Pancreas (tissue), 10 donors: Measurements from ENCODE around the gene CHAF1A. TPM values are rescaled to one million over a fixed set of nuclear protein-coding genes. Genes with fewer than 3 reads are reported as not detected.
A peak's percentile ranks its signal among the peaks of the same experiment; 100 is the strongest.

Experiments used
- ATAC-seq, 4 donors: fragments of 200-7000 bp; cut with Tn5 transposase; one replicate each; pipeline versions ENCODE4 v1.8.0 to v1.9.1; 2020; ENCODE audit warnings: mild to moderate bottlenecking in 4 of 4, moderate library complexity in 4 of 4
- DNase-seq, 6 donors: peaks; one replicate each; pipeline ENCODE4 v3.0.0-alpha.2; 2020
- FAIRE-seq: peaks from 2 replicates; lab custom pipeline; 2012; peaks lifted over from hg19 to GRCh38; lab: Jason Lieb, UNC
- H3K27ac ChIP-seq, 4 donors: fragments of 200-600 bp; sonication (generic); 1 replicate in 3 of 4; 2 replicates in 1 of 4; pipeline versions ENCODE4 v1.5.0 to v1.8.0; 2020
- H3K27me3 ChIP-seq, 4 donors: fragments of 200-600 bp; one replicate each; pipeline ENCODE4 v1.8.0; 2021
- H3K36me3 ChIP-seq, 3 donors: fragments of 200-600 bp; sonication (generic) in 1 of 3; one replicate each; pipeline versions ENCODE4 v1.5.0 to v1.8.0; 2020 to 2021
- H3K4me1 ChIP-seq, 3 donors: fragments of 200-600 bp; one replicate each; pipeline ENCODE4 v1.8.0; 2021
- H3K4me3 ChIP-seq, 4 donors: fragments of 200-600 bp; sonication (generic) in 2 of 4; one replicate each; pipeline versions ENCODE4 v1.5.0 to v1.8.0; 2020 to 2021
- H3K9me3 ChIP-seq, 4 donors: fragments of 200-600 bp; one replicate each; pipeline ENCODE4 v1.8.0; 2021
- WGBS, 2 donors: extraction: QIAGEN DNeasy Blood & Tissue Kit; methylation state at CpG; one replicate each; pipeline ENCODE4 v1.1.7; 2013; 5-methylcytosine and 5-hydroxymethylcytosine counted together
- intact Hi-C, 3 donors: fragments of 100-400 bp; cut with DNase I; formaldehyde crosslinking; loops; one replicate each; pipeline versions ENCODE4 v1.11.1 to v1.14.2; 2022
- polyA plus RNA-seq, 2 donors: library from polyadenylated mRNA; stranded (reverse); fragments of 200-250 nt; gene quantifications; one replicate each; pipeline ENCODE4 v1.2.3, GENCODE V29; 2013
- total RNA-seq, 6 donors: library from RNA; stranded (reverse); fragmentation: NEBNext Ultra II Directional in 4 of 6; extraction: Animal tissue kit (Norgen Biotek cat#: 25700) in 4 of 6; gene quantifications; one replicate each; pipeline versions ENCODE4 v1.2.1 to v1.2.4, GENCODE V29; 2021 to 2023
- TF ChIP-seq, protein P1 (sequence below), 4 donors: fragments of 200-600 bp; sonication (generic) in 3 of 4; IDR thresholded peaks; one replicate each; pipeline versions ENCODE4 v1.5.0 to v1.8.0; 2021; ENCODE audit warnings: antibody characterized with exemption in 4 of 4
- donor health status: healthy with polysubstance abuse.
- donor health status: DM: no; HTN: no; CAD: no; lungs with moderate emphysema.
- donor health status: DM: no; HTN: no; CAD: no.
- donor health status: control.
- donor health status: control.
- donor health status: Bipolar disorder and iron deficiency.
- donor health status: DM: yes; HTN: yes; CAD: no.
- donor health status: DM: no; HTN: no; CAD: no.
- donor health status: DM: no; HTN: no; CAD: no.
- donor health status: DM: yes; HTN: yes; CAD: no.

The CHAF1A gene
- total and polyA plus RNA-seq, 8 donors = 2.8 to 5.0 (median 3.9) TPM

DNA sequence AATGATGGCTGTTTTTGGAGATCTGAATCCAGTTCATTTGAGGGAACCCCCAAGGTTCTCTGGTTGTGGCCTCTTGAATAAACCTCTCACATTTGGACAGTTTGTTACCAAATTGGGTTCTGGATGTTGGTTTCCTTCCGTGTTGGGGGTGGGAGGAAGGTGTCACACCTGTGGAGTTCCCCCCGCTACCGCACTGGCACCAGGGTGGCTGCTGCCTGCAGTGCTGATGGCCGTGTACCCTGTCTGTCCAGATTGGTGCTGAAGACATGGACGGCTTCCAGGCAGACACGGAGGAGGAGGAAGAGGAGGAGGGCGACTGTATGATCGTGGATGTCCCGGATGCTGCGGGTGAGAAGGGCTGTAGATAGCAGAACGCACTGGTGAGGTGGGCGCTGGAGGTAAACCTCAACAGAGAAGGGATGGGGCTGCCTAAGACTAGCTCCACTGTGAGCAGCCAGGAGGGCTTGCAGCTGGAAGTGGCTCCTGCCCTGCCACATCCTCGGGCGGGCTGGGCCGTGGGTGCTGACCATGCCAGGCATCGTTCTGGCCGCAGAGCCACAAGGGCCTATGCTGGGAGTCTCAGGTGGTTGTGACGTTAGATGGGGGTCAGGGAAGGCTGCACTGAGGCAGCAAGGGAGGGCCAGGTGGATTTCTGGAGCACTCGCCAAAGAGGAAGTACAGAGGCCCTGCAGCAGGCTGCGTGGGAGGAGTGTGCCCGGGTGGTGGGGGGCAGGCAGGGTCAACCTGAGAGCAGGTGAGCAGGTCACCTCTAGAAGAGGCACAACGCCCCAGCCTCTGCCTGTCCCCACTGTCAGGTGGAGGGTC is 39.8 kb downstream of the CHAF1A start:
- intact Hi-C loops = no loop called here
- TF ChIP-seq, protein P1, sequence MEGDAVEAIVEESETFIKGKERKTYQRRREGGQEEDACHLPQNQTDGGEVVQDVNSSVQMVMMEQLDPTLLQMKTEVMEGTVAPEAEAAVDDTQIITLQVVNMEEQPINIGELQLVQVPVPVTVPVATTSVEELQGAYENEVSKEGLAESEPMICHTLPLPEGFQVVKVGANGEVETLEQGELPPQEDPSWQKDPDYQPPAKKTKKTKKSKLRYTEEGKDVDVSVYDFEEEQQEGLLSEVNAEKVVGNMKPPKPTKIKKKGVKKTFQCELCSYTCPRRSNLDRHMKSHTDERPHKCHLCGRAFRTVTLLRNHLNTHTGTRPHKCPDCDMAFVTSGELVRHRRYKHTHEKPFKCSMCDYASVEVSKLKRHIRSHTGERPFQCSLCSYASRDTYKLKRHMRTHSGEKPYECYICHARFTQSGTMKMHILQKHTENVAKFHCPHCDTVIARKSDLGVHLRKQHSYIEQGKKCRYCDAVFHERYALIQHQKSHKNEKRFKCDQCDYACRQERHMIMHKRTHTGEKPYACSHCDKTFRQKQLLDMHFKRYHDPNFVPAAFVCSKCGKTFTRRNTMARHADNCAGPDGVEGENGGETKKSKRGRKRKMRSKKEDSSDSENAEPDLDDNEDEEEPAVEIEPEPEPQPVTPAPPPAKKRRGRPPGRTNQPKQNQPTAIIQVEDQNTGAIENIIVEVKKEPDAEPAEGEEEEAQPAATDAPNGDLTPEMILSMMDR (IDR thresholded peaks at IDR 0.05) = no peak
- H3K4me1 ChIP-seq = no peaks in the 10 kb centered on the region
- DNase-seq = peak in 1 of 6 donors; percentile 64
- WGBS, 2 donors = 80 to 83% methylated on average over 22 of the region's 22 CpGs
- H3K27ac ChIP-seq = no peak overlapping the region
- no peaks in the 10 kb centered on the region for H3K27me3 ChIP-seq
- ATAC-seq = peak in 1 of 4 donors; percentile 4
- H3K4me3 ChIP-seq = no peak overlapping the region
- peaks cover 0 to 26% (median 26%) of the 10 kb centered on the region in 3 donors for H3K36me3 ChIP-seq
- H3K9me3 ChIP-seq = no peaks in the 10 kb centered on the region
- FAIRE-seq = no peak

DNA sequence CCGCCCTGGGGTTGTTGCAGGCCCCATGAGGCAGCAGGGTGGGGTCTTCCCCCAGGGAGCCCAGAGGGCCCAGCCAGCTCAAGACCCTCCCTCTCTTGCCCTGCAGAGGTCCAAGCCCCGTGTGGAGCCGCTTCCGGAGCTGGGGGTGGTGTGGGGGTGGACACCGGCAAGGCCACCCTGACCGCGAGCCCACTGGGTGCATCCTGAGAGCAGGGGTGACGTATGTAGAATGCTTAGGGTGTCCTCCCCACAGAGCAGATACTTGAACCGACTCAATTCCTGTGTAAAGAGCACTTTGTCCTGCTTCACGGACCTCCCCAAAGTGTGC is 40.3 kb downstream of the CHAF1A start:
- Histone ChIP-seq H3K9me3 (no peaks in the 10 kb centered on the region), H3K27me3 (no peaks in the 10 kb centered on the region), H3K4me3 (no peak overlapping the region), H3K27ac (no peak overlapping the region), H3K4me1 (peaks cover 0 to under 1% (median 0%) of the 10 kb centered on the region in 3 donors), H3K36me3 (peaks cover 0 to 32% (median 31%) of the 10 kb centered on the region in 3 donors)
- TF ChIP-seq, protein P1 (IDR thresholded peaks at IDR 0.05) = no peak
- no peak for DNase-seq
- intact Hi-C loops = no loop called here
- WGBS, 2 donors = 85 to 88% methylated on average over 10 of the region's 10 CpGs
- no peak for FAIRE-seq
- peak in 1 of 4 donors; percentile 5 for ATAC-seq

DNA sequence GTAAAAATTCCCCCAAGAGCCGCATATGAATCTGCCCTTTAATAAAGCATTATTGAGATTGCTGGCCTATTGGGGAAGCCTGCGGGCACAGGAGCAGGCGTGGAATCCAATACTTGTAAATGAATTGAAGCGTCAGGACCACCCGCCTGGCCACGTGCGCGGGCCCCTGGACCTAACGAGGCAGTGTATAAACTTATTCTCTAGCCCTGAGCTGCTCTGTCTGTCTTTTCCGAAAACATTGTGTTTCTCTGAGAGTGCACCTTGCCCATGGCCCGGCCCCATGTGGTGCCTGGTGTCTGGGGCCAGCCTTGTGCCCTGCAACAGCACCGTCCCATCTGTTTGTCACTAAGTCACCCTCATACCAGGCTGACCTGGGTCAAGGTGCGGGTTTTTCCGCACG is 40.7 kb downstream of the CHAF1A start:
- TF ChIP-seq, protein P1 (IDR thresholded peaks at IDR 0.05) = no peak
- Histone ChIP-seq H3K4me1 (peaks cover 0 to 4% (median 3%) of the 10 kb centered on the region in 3 donors), H3K27me3 (no peaks in the 10 kb centered on the region), H3K27ac (no peak overlapping the region), H3K36me3 (peaks cover 0 to 35% (median 35%) of the 10 kb centered on the region in 3 donors), H3K4me3 (no peak overlapping the region), H3K9me3 (no peaks in the 10 kb centered on the region)
- ATAC-seq (no peak), DNase-seq (no peak), FAIRE-seq (no peak)
- WGBS, 2 donors = 91% methylated on average over 15 of the region's 15 CpGs
- intact Hi-C loops = no loop called here

DNA sequence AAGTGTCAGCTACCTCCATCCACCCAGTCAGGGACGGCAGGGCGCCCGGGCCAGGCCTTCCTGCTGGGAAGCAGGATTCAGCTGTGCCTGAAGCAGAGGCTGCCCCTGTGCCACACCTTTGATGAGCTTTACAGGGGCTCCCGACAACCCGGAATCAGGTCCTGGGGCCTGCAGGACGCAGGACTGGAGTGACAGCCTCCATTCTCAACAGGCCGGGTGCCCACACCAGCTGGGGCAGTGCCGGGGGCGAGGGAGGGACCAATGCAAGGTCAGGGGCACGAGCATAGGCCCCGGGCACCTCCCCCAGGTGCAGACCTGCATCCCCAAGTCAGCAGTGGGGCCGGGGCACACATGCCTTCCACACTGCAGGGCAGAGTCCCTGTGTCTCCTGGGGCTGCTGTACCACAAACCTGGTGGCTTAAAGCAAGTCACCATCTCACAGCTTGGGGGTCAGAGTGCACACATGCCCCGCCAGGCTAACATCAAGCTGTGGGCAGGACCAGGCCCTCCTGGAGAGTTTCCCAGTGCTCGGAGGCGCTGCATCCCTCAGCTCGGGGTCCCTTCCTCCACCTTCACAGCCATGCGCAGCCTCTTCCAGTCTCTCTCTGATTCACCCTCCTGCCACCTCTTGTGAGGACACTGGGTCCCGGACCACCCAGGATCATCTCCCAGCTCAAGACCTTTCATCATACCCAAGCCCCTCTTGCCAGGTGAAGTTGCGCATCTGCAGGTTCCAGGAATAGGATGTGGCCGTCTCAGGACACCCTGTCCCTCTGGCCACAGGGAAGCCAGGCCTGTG is 41.7 kb downstream of the CHAF1A start:
- Histone ChIP-seq H3K4me1 (peaks cover 3 to 12% (median 8%) of the 10 kb centered on the region in 3 donors), H3K9me3 (no peaks in the 10 kb centered on the region), H3K36me3 (peaks cover 0 to 35% (median 35%) of the 10 kb centered on the region in 3 donors), H3K4me3 (no peak overlapping the region), H3K27ac (no peak overlapping the region), H3K27me3 (no peaks in the 10 kb centered on the region)
- TF ChIP-seq, protein P1 (IDR thresholded peaks at IDR 0.05) = no peak
- intact Hi-C loops = no loop called here
- no peak for FAIRE-seq
- WGBS, 2 donors = 81 to 84% methylated on average over 20 of the region's 20 CpGs
- peak in 1 of 6 donors; percentile 56 for DNase-seq
- no peak for ATAC-seq
